GM18517 (cell line): ENCODE results near the gene GGN.
"Not testable (repeated sequence)": the region's sequence is repeated elsewhere in the genome, so short reads cannot be mapped to it uniquely, and the experiment has no call there.

Source experiments
- ATAC-seq: cut with Tn5 transposase; IDR thresholded peaks from one replicate; pipeline ENCODE4 v1.9.1; 2021; ENCODE audit warnings: mild to moderate bottlenecking, moderate library complexity; ENCODE audit not compliant: unreplicated experiment

The GGN gene

GRCh38 chr19:38412491-38412890, 24.7 kb upstream of the GGN start:
- no peak for ATAC-seq

DNA sequence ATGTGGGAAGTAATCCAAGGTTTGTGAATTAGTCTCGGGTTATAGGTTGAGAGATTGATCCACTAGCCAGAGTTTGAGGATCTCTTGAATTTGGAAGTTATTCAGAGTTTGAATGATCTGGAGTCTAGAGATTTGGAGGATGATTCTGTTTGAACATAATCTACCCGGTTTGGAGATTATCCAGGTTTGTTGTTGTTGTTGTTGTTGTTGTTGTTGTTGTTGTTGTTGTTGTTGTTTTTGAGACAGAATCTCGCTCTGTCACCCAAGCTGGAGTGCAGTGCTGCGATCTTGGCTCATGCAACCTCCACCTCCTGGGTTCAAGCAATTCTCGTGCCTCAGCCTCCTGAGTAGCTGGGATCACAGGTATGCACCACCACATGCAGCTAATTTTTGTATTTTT, 24.1 kb upstream of the GGN start:
- not testable (repeated sequence) for ATAC-seq

GRCh38 chr19:38411041-38411712, 23.3 kb upstream of the GGN start:
- no peak for ATAC-seq

- not testable (repeated sequence) for ATAC-seq
Observed at GRCh38 chr19:38410407-38410806, 22.6 kb upstream of the GGN start.

GRCh38 chr19:38409631-38410133, 21.8 kb upstream of the GGN start:
- ATAC-seq: no peak

- ATAC-seq: no peak
Observed at GRCh38 chr19:38405276-38405675, 17.4 kb upstream of the GGN start.

- ATAC-seq: no peak
Observed at GRCh38 chr19:38404858-38405257, 17.0 kb upstream of the GGN start.

GRCh38 chr19:38402967-38403674, 15.3 kb upstream of the GGN start, which contains the start of gene FAM98C:
Gene FAM98C, plus strand, starts transcription at chr19:38403093. Its CDS starts 61 bp downstream, at chr19:38403154.
- ATAC-seq: peak; percentile 87

- ATAC-seq: no peak
Observed at GRCh38 chr19:38402623-38402966, 14.8 kb upstream of the GGN start.

GRCh38 chr19:38401148-38401547, 13.3 kb upstream of the GGN start:
- ATAC-seq: no peak

- ATAC-seq: no peak
Observed at GRCh38 chr19:38400361-38400760, 12.5 kb upstream of the GGN start.

DNA sequence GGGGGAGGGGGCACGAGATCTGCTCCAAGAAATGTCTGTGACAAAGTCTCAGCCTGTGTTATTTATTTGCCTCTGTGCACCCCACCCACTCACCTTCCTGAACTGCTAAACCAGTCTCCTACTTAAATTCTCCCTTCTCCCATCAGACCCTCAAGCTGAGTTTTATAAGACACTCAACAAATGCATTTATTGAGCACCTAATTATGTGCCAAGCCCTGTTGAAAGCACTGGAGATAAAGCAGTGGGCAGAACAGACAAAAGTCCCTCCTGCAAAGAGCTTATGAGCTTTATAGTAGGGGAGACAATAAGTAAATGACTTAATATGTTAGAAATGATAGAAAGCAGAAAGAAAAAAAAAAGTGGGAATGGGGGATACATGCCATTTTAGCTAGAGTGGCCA, 11.7 kb upstream of the GGN start:
- no peak for ATAC-seq

- no peak for ATAC-seq
Observed at GRCh38 chr19:38399081-38399480, 11.2 kb upstream of the GGN start.

GRCh38 chr19:38395381-38396114, 7.7 kb upstream of the GGN start:
- no peak for ATAC-seq

DNA sequence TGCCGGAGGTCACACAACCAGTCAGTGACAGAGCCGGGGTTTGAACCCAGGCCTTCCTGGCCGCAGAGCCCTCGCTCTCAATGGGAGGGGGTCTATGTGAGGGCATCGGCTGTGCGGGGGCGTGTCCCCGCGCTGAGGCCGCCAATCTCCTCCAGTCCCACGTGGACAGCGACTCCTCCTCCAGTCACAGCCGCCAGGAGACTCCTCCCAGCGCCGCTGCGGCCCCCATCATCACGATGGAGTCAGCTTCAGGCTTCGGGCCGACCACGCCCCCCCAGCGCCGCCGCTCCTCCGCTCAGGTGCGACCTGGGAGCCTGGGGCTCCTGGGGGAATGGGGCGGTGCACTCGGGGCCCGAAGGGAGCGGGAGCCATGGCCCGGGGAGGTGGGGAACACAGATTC, 6.7 kb upstream of the GGN start:
- ATAC-seq: no peak

DNA sequence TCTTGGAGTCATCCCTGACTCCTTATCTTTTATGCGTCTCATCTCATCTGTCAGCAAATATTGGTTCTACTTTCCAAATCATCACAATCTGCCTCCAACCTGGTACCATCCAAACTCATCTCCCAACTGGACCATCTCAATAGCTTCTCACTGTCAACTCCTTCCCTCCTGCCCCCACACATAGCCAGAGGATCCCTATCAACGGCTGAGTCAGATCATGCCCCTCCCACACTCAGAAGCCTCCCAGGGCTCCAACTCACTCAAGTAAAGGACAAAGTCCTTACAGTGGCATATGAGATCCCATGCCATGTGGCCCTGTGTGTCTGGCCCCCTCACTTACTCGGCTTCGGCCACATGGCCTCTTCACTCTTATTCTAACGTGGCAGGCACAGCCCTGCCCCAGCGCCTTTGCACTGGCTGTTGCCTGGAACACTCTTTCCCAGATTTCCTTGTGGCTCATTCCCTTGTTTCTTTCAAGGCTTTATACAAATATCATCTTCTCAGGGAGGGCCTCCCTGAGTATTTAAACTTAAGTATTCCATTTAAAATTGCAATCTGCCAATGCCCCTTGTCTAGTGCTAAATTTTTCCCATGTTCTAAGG, 5.0 kb upstream of the GGN start:
- ATAC-seq: no peak

DNA sequence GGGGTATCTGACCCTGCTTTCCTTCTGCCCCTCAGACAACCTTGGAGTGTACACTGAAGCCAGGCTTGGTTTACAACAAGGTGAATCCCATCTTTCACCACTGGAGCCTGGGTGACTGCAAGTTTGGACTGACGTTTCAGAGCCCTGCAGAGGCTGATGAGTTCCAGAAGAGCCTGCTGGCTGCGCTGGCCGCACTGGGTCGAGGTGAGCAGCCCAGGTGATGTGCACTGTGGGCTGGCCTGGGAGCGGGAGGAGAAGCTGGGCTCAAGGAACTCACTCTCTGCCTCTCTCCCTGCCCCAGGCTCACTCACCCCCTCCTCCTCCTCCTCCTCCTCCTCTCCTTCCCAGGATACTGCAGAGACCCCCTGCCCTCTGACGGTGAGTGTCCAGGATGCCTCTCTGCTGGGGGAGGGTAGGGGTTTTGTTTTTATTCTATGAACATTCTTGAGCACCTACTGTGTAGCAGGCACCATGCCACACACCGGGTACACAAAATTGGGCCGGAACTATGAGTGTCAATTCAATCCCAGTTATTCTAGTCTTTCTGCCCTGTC, 4.2 kb upstream of the GGN start:
- no peak for ATAC-seq

DNA sequence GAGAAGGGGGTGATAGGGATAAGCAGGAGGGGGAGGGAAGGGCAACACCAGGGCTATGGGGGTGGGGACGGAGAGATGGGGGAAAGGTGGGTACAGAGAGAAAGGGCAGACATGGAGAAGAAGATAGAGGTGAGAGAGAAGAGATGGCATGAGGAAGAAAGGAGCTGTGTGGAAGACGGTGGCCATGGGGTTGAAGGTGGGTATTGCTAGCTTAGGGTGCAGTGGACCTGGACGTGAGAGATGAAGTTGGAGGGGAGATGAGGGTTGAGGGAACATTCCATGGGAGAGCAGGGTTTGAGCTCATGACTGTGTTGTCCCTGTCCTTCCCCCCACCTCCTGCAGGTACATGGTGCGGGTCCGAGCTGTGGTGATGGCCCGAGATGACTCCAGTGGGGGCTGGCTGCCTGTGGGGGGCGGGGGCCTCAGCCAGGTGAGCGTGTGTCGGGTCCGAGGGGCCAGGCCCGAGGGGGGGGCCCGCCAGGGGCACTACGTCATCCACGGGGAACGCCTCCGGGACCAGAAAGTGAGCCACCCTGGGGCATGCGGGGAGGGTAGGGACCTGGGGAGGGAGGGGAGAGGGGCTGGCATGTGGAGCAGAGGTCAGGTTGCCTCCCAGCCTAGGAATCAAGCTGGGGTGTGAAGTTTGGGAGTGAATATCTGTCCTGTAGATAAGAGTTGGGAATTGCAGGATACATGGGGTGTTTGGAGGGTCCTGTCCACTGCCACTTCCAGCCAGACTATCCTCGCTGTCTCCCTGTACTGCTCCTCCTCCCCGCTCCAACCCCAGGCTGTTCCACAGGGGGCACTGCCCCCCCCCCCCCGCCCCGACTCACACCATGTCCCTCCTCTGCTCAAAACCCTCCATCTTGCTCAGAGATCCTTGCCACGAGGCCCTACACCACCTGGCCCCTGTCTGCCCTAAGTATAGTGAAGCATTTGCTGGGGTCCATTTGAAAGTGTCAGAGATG, 2.4 kb upstream of the GGN start:
- ATAC-seq: no peak

DNA sequence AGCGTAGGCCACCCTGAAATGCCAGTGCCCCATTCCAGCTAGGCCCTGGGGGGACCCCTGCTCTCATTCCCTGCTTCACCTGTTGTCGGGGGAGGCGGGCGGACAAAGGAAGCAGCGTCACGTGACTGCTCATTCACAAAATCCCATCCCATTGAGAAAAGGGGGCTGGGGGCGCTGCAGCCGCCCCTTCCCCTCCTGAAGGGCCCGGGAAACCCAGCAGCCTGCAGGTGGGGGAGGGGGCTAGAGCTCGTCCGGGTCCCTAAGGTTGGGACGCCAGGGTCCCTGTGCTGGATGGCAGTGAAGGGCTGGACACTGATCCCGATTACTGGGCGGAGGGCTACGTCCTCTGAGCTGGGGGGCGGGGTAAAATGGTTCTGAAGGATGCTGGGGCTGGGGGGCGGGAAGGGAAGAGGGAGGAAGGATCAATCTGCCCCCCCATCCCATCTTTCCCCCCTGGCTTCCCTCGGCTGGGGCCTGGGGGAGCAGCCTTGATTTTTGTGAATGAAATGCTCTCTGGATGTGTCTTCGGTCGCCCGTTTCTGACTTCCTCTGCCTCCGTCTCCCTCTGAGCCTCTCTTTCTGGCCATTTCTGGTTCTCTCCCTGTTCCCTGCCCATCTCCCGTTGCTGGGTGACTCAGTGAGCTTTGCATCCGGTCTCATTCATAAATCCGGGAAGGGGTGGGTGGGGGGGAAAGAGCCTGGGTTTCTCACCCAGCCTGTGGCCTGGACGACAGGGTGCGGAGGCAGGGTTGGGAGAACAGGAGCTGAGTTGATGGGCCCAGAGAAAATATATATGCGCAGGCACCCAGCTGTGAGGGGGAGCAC, 1.5 kb upstream of the GGN start:
- no peak for ATAC-seq
